K562 (cell line): ENCODE data around the gene NT5DC1. TPM values are rescaled to one million over a fixed set of nuclear protein-coding genes. Genes with fewer than 3 reads are reported as not detected.

Experiments
- ATAC-seq: fragments of 200-7000 bp; cut with Tn5 transposase; 3 replicates; pipeline ENCODE4 v1.9.1; 2020; ENCODE audit warnings: moderate library complexity
- BruUV-seq: library from RNA; stranded (reverse); fragments of 400-500 nt; replicated peaks from 2 replicates; lab custom pipeline; 2021; lab: Mats Ljungman, UMichigan
- CTCF ChIA-PET: fragments of 300-600 bp; formaldehyde crosslinking; extraction: SDS; loops from one replicate; lab custom pipeline; 2021; ENCODE audit warnings: low intra/inter-chr PET ratio; lab: Yijun Ruan, JAX
- POLR2A ChIA-PET: fragments of 300-600, 350-650 bp; sonication (Branson Sonifier 250); formaldehyde crosslinking; extraction: SDS; loops from one replicate; lab custom pipeline; 2021; ENCODE audit warnings: antibody characterized with exemption, inconsistent platforms; lab: Yijun Ruan, JAX
- DNase-seq, 4 experiments: peaks; one replicate each; pipeline versions ENCODE4 v3.0.0 to v3.0.0-alpha.2; 2011 to 2018; ENCODE audit warnings: low spot score in 3 of 4, mixed read lengths in 3 of 4; ENCODE audit errors: extremely low read depth in 1 of 4
- FAIRE-seq: peaks from 2 replicates; lab custom pipeline; 2011; peaks lifted over from hg19 to GRCh38; lab: Jason Lieb, UNC
- H2AFZ ChIP-seq: 2 replicates; pipeline ENCODE4 v1.6.0; 2011; ENCODE audit warnings: low read depth, low read length, control low read depth, inconsistent platforms
- H3K27ac ChIP-seq: fragments of 200-600 bp; 3 replicates; pipeline ENCODE4 v1.8.0; 2011; ENCODE audit warnings: low read depth, mild to moderate bottlenecking, control low read depth, inconsistent platforms, low read length, moderate library complexity, mixed read lengths; ENCODE audit errors: extremely low read depth
- H3K27me3 ChIP-seq, 2 experiments: fragments of 300-600 bp in 1 of 2; 2 replicates in 1 of 2; 3 replicates in 1 of 2; pipeline versions ENCODE4 v1.6.0 to v1.8.0; 2011; ENCODE audit warnings: inconsistent platforms in 2 of 2, low read length in 2 of 2, mild to moderate bottlenecking in 1 of 2, mixed read lengths in 1 of 2, moderate library complexity in 1 of 2; ENCODE audit not compliant: control insufficient read depth in 2 of 2, insufficient read depth in 2 of 2
- H3K36me3 ChIP-seq: fragments of 300-600 bp; 3 replicates; pipeline ENCODE4 v1.8.0; 2011; ENCODE audit warnings: mild to moderate bottlenecking, low read length, inconsistent platforms; ENCODE audit not compliant: control insufficient read depth, insufficient read depth
- H3K4me1 ChIP-seq, 2 experiments: fragments of 200-600 bp in 1 of 2; replicated peaks in 1 of 2; 2 replicates in 1 of 2; 3 replicates in 1 of 2; pipeline versions ENCODE4 v1.5.1 to v1.8.0; 2011; ENCODE audit warnings: inconsistent platforms in 2 of 2, low read length in 2 of 2, mild to moderate bottlenecking in 1 of 2, mixed read lengths in 1 of 2, moderate library complexity in 1 of 2; ENCODE audit not compliant: control insufficient read depth in 2 of 2, insufficient read depth in 2 of 2
- H3K4me2 ChIP-seq: 2 replicates; pipeline ENCODE4 v1.6.1; 2011; ENCODE audit warnings: low read length, control low read depth, inconsistent platforms, mixed read lengths; ENCODE audit not compliant: insufficient read depth
- H3K4me3 ChIP-seq: fragments of 200-600 bp; sonication (generic), shearing (Covaris generic); 2 replicates; pipeline ENCODE4 v1.5.1; 2016; ENCODE audit warnings: control low read depth, inconsistent platforms
- H3K79me2 ChIP-seq: fragments of 200-600 bp; 3 replicates; pipeline ENCODE4 v1.8.0; 2011; ENCODE audit warnings: low read length, inconsistent platforms; ENCODE audit not compliant: control insufficient read depth, insufficient read depth
- H3K9ac ChIP-seq, 2 experiments: 2 replicates each; pipeline versions ENCODE4 v1.6.0 to v1.6.1; 2011; ENCODE audit warnings: low read depth in 2 of 2, low read length in 2 of 2, control low read depth in 1 of 2, inconsistent platforms in 1 of 2, mild to moderate bottlenecking in 1 of 2, mixed read lengths in 1 of 2; ENCODE audit not compliant: insufficient read depth in 1 of 2
- H3K9me1 ChIP-seq: one replicate; pipeline ENCODE4 v1.6.0; 2011; ENCODE audit warnings: inconsistent platforms, mild to moderate bottlenecking, low read length, moderate library complexity; ENCODE audit not compliant: control insufficient read depth, insufficient read depth
- H3K9me3 ChIP-seq: replicated peaks from 2 replicates; pipeline ENCODE4 v1.5.1; 2011; ENCODE audit warnings: low read depth, low read length, inconsistent platforms; ENCODE audit not compliant: control insufficient read depth, insufficient read depth
- H4K20me1 ChIP-seq: replicated peaks from 2 replicates; pipeline ENCODE4 v1.6.1; 2011; ENCODE audit warnings: low read length, inconsistent platforms, mixed read lengths; ENCODE audit not compliant: control insufficient read depth, insufficient read depth
- EGR1 ChIP-seq: fragments of 450-650 bp; conservative IDR thresholded peaks from 2 replicates; pipeline ENCODE4 v1.6.1; 2017; ENCODE audit warnings: mild to moderate bottlenecking
- IFI16 ChIP-seq: fragments of 250-450 bp; sonication (Bioruptor Pico); IDR thresholded peaks from 2 replicates; pipeline ENCODE4 v2.1.2; 2022; ENCODE audit warnings: mild to moderate bottlenecking, inconsistent platforms
- NR2C2 ChIP-seq, 2 experiments: fragments of 200-800 bp in 1 of 2; sonication (Bioruptor generic) in 1 of 2; sonication (generic) in 1 of 2; formaldehyde crosslinking in 1 of 2; IDR thresholded peaks; 2 replicates each; pipeline versions ENCODE4 v1.6.1 to v1.8.0; 2016 to 2022; ENCODE audit warnings: mild to moderate bottlenecking in 1 of 2, missing compliant biosample characterization in 1 of 2, missing genetic modification characterization in 1 of 2, missing genetic modification reagents in 1 of 2
- RBM22 ChIP-seq: fragments of 200-400 bp; formaldehyde crosslinking; IDR thresholded peaks from 2 replicates; pipeline ENCODE4 v1.6.1; 2018; ENCODE audit warnings: low read length, low read depth; ENCODE audit not compliant: poor library complexity, severe bottlenecking
- RHOXF2B ChIP-seq: fragments of 250-450 bp; sonication (Bioruptor Pico); conservative IDR thresholded peaks from 2 replicates; pipeline ENCODE4 v1.5.1; 2021
- RNF2 ChIP-seq: sonication (generic); IDR thresholded peaks from 2 replicates; pipeline ENCODE4 v1.6.1; 2016
- SIN3B ChIP-seq: fragments of 450-650 bp; IDR thresholded peaks from 2 replicates; pipeline ENCODE4 v1.6.1; 2017; ENCODE audit warnings: low read depth, mild to moderate bottlenecking, moderate library complexity
- SMC3 ChIP-seq: conservative IDR thresholded peaks from 2 replicates; pipeline ENCODE4 v1.6.1; 2011; ENCODE audit warnings: low read depth, low read length, improper control_type of control experiment; ENCODE audit not compliant: insufficient read depth
- TBP ChIP-seq: optimal IDR thresholded peaks from 2 replicates; pipeline ENCODE3; 2011; ENCODE audit warnings: low read depth, low read length, improper control_type of control experiment
- TEAD2 ChIP-seq: fragments of 450-650 bp; IDR thresholded peaks from 2 replicates; pipeline ENCODE4 v1.6.1; 2016; ENCODE audit warnings: missing genetic modification characterization, control low read depth, missing compliant biosample characterization
- ZNF217 ChIP-seq: sonication (generic); formaldehyde crosslinking; IDR thresholded peaks from 2 replicates; pipeline ENCODE4 v1.8.0; 2022; ENCODE audit warnings: mild to moderate bottlenecking, missing genetic modification reagents
- ZNF75A ChIP-seq: fragments of 450-650 bp; formaldehyde crosslinking; IDR thresholded peaks from 2 replicates; pipeline ENCODE4 v1.4.0; 2020; ENCODE audit warnings: mild to moderate bottlenecking
- ZNF778 ChIP-seq: fragments of 450-650 bp; formaldehyde crosslinking; IDR thresholded peaks from 2 replicates; pipeline ENCODE4 v1.4.0; 2020; ENCODE audit warnings: mild to moderate bottlenecking, moderate library complexity
- WGBS: fragments of 100-300 bp; shearing (Covaris generic); methylation state at CpG from one replicate; pipeline ENCODE4 v1.1.6; 2016; ENCODE audit warnings: low coverage, mixed read lengths; ENCODE audit not compliant: insufficient coverage; ENCODE audit errors: missing lambda C conversion rate; 5-methylcytosine and 5-hydroxymethylcytosine counted together
- in situ Hi-C: fragments of 300-500 bp; cut with MboI; formaldehyde crosslinking; loops from 4 replicates; pipeline ENCODE4 v1.15.0; 2018; ENCODE audit warnings: inconsistent platforms, mixed read lengths
- intact Hi-C: fragments of 100-400 bp; cut with micrococcal nuclease; formaldehyde crosslinking; loops from 2 replicates; pipeline ENCODE4 v1.14.2; 2022
- polyA plus RNA-seq, 8 experiments: library from polyadenylated mRNA; depleted of rRNA in 4 of 8; stranded (reverse) in 5 of 8; unstranded in 3 of 8; fragments of >200 nt; fragmentation: Nextera tagmentation in 2 of 8; fragmentation: Illumina TruSeq in 1 of 8; extraction: Ambion mirVana in 2 of 8; extraction: Trizol in 1 of 8; gene quantifications; 2 replicates each; pipeline versions ENCODE4 v1.2.1 to v1.2.3, GENCODE V29; 2011 to 2014; ENCODE audit warnings: inconsistent platforms in 1 of 8, missing spikeins in 1 of 8
- total RNA-seq, 7 experiments: library from RNA; depleted of rRNA in 6 of 7; stranded (reverse); fragments of >200 nt in 6 of 7; fragmentation: Illumina TruSeq in 2 of 7; extraction: Trizol in 2 of 7; gene quantifications; 2 replicates each; pipeline versions ENCODE4 v1.2.1 to v1.2.3, GENCODE V29; 2011 to 2021; ENCODE audit warnings: low replicate concordance in 1 of 7
- TF ChIP-seq, protein P1 (sequence below): fragments of 200-800 bp; sonication (Bioruptor generic); IDR thresholded peaks from 2 replicates; pipeline ENCODE4 v1.6.1; 2016; ENCODE audit warnings: missing genetic modification characterization, missing compliant biosample characterization
- TF ChIP-seq, protein P2 (sequence below): IDR thresholded peaks from 2 replicates; pipeline ENCODE4 v1.6.1; 2012; ENCODE audit warnings: low read depth, low read length, improper control_type of control experiment, borderline replicate concordance

Gene NT5DC1
- total and polyA plus RNA-seq, 9 of the 15 experiments (the other 6 are each of a cell fraction or from before 2014, with no cell fraction given) = 4.9 to 28.5 (median 16.3) TPM

DNA sequence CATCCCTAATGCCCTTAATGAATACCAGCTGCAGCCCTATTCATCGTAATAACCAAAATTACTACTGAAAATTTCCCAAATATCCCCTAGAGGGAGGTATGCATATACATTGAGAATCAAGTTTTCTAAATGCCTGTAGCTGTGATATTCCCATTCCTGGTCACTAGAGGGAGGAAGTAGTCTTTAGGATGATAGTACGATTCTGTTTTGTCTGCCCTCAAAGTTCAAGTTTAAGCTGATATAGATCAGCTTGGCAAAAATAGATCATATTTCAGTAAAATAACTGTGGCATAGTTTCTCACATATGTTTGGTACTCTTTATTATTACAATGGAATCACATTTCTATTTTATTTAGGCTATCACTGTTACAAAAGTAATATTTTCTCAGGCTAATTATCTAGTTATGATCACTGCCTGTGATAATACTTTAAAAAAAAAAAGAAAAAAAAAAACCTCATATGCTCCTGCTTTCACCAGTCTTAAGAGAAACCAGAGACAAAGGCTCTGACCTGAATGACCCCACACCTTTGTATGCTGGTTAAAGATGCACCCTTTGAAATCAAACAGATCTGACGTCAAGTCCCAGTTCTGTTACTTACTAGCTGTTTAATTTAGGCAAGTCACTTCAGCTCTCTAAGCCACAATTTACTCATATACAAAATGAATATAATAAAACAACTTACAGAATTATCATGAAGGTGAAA, 168.1 kb downstream of the NT5DC1 start:
- in situ Hi-C loops = loop anchor here (10.0 kb wide), 1 partner anchor 266 kb away; no protein-coding TSS in a partner anchor
- Histone ChIP-seq H3K79me2 (no peaks in the 10 kb centered on the region), H2AFZ (no peak overlapping the region), H3K9me1 (no peaks in the 10 kb centered on the region), H3K4me2 (no peak overlapping the region), H3K9ac (no peak overlapping the region), H3K36me3 (peaks cover 3% of the 10 kb centered on the region; the same call in 1 of the 3 replicates), H3K27ac (no peak overlapping the region), H3K4me3 (no peak overlapping the region), H3K4me1 (no peaks in the 10 kb centered on the region; a peak in 1 of 5 replicates), H4K20me1 (no peaks in the 10 kb centered on the region), H3K9me3 (no peaks in the 10 kb centered on the region), H3K27me3 (no peaks in the 10 kb centered on the region)
- FAIRE-seq = peak; percentile 86
- ChIA-PET CTCF (interaction anchor here (0.7 to 2.4 kb wide), 12 partner anchors 19 to 578 kb away, joined by 3 to 22 read pairs (median 3); no protein-coding TSS in a partner anchor), POLR2A (interaction anchor here (0.6 to 3.8 kb wide), 8 partner anchors 9 to 391 kb away, joined by 3 to 27 read pairs (median 3); partner anchors contain the start of genes TSPYL1 and TSPYL4)
- no TSS peak for BruUV-seq
- 46% methylated on average over 3 of the region's 3 CpGs for WGBS
- peak; percentile 92 for ATAC-seq
- intact Hi-C loops = loop anchor here (1.0 to 5.0 kb wide), 8 partner anchors 49 to 699 kb away; no protein-coding TSS in a partner anchor
- peak; percentile 59 to 76 (median 68) for DNase-seq
- no peak for TF ChIP-seq RNF2
- TF ChIP-seq ZNF217 (CRISPR knock-in tag) = no peak
- 0 out of 2 replicates have a peak, but pooled peaks have one; percentile 39 for TF ChIP-seq TEAD2 (tag)
- TF ChIP-seq EGR1 = no peak
- no peak for TF ChIP-seq IFI16 (CRISPR knock-in tag)
- TF ChIP-seq, protein P1, sequence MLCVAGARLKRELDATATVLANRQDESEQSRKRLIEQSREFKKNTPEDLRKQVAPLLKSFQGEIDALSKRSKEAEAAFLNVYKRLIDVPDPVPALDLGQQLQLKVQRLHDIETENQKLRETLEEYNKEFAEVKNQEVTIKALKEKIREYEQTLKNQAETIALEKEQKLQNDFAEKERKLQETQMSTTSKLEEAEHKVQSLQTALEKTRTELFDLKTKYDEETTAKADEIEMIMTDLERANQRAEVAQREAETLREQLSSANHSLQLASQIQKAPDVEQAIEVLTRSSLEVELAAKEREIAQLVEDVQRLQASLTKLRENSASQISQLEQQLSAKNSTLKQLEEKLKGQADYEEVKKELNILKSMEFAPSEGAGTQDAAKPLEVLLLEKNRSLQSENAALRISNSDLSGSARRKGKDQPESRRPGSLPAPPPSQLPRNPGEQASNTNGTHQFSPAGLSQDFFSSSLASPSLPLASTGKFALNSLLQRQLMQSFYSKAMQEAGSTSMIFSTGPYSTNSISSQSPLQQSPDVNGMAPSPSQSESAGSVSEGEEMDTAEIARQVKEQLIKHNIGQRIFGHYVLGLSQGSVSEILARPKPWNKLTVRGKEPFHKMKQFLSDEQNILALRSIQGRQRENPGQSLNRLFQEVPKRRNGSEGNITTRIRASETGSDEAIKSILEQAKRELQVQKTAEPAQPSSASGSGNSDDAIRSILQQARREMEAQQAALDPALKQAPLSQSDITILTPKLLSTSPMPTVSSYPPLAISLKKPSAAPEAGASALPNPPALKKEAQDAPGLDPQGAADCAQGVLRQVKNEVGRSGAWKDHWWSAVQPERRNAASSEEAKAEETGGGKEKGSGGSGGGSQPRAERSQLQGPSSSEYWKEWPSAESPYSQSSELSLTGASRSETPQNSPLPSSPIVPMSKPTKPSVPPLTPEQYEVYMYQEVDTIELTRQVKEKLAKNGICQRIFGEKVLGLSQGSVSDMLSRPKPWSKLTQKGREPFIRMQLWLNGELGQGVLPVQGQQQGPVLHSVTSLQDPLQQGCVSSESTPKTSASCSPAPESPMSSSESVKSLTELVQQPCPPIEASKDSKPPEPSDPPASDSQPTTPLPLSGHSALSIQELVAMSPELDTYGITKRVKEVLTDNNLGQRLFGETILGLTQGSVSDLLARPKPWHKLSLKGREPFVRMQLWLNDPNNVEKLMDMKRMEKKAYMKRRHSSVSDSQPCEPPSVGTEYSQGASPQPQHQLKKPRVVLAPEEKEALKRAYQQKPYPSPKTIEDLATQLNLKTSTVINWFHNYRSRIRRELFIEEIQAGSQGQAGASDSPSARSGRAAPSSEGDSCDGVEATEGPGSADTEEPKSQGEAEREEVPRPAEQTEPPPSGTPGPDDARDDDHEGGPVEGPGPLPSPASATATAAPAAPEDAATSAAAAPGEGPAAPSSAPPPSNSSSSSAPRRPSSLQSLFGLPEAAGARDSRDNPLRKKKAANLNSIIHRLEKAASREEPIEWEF (CRISPR knock-in tag) = no peak
- no peak for TF ChIP-seq NR2C2 (CRISPR knock-in tag; IDR thresholded peaks at IDR 0.05)
- TF ChIP-seq NR2C2 (tag; IDR thresholded peaks at IDR 0.05) = peak; percentile 63
- TF ChIP-seq SMC3 = peak; percentile 65
- TF ChIP-seq, protein P2, sequence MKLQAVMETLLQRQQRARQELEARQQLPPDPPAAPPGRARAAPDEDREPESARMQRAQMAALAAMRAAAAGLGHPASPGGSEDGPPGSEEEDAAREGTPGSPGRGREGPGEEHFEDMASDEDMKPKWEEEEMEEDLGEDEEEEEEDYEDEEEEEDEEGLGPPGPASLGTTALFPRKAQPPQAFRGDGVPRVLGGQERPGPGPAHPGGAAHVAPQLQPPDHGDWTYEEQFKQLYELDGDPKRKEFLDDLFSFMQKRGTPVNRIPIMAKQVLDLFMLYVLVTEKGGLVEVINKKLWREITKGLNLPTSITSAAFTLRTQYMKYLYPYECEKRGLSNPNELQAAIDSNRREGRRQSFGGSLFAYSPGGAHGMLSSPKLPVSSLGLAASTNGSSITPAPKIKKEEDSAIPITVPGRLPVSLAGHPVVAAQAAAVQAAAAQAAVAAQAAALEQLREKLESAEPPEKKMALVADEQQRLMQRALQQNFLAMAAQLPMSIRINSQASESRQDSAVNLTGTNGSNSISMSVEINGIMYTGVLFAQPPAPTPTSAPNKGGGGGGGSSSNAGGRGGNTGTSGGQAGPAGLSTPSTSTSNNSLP = peak; percentile 98
- TF ChIP-seq RHOXF2B (CRISPR knock-in tag) = no peak
- no peak for TF ChIP-seq ZNF75A
- TF ChIP-seq TBP = no peak
- no peak for TF ChIP-seq SIN3B
- TF ChIP-seq RBM22 = no peak
- TF ChIP-seq ZNF778 = no peak
